NCI-H1092 treated with DMSO at 0.1 percent for 48 hours (cell line): ENCODE results near the gene TSPYL1.

Source experiments
- DNase-seq: peaks from one replicate; lab custom pipeline; 2025; lab: John Stamatoyannopoulos, UW

TSPYL1 gene

GRCh38 chr6:116263353-116263752, 16.4 kb downstream of the TSPYL1 start:
- DNase-seq, result no peak

DNA sequence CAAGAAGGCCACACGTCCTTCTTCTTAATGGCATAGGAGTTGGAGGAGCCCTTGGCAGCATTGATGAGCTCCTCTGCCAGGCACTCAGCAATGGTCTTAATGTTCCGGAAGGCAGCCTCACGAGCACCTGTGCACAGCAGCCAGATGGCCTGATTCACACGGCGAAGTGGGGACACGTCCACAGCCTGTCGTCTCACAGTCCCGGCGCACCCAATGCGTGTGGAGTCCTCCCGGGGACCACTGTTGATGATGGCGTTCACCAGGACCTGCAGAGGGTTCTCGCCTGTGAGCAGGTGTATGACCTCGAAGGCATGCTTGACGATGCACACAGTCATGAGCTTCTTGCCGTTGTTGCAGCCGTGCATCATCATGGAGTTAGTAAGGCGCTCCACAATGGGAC, 21.2 kb downstream of the TSPYL1 start:
- DNase-seq, result no peak

GRCh38 chr6:116256694-116257093, 23.0 kb downstream of the TSPYL1 start:
- no peak for DNase-seq

DNA sequence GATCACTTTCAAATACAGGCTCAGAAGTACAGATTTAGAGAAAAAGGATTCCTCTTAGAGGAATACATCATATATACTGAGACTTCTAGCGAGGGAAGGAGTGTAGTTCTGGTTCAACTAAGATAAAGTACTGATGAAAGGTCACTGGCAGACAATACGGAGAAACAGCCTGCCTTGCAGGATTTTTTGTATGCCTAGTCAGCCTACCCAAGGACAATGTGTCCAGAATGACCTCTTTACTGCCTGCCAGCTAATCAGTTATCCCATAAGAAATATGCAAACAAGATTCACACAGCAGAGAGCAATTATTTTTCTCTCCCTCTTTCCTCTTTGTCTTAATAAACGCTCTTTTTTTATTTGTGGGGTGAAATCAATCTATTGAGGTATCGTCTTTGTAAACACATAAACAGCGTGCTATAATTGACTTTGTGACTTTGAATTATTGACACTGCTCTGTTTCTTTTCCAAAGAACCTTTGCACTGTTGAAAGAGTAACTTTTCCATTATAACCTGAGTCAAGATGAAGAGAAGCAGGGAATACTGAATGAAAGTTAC, 24.4 kb downstream of the TSPYL1 start:
- DNase-seq, result no peak

- no peak for DNase-seq
Observed at GRCh38 chr6:116254297-116255056, 25.3 kb downstream of the TSPYL1 start.

- DNase-seq, result peak; percentile 93
Observed at GRCh38 chr6:116253505-116254296, 26.0 kb downstream of the TSPYL1 start, which contains the start of gene TSPYL4. Gene TSPYL4 (minus strand): TSS chr6:116254075. CDS start chr6:116254008, 67 bp downstream.

DNA sequence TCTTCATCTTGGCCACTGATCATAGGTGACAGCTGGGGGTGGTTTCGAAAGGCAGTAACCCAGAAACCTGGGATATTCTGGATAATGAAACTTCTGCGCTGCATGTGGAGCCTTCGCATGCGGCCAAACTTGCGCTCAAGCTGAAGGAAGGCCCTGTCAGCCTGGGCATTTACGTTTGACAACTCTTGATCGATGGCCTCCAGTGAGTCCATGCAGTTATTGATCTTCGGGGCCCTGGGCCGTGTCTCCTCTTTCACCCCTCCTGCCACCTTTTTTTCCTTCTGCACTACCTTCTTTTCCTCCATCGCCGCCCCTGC, 26.6 kb downstream of the TSPYL1 start:
- no peak for DNase-seq

DNA sequence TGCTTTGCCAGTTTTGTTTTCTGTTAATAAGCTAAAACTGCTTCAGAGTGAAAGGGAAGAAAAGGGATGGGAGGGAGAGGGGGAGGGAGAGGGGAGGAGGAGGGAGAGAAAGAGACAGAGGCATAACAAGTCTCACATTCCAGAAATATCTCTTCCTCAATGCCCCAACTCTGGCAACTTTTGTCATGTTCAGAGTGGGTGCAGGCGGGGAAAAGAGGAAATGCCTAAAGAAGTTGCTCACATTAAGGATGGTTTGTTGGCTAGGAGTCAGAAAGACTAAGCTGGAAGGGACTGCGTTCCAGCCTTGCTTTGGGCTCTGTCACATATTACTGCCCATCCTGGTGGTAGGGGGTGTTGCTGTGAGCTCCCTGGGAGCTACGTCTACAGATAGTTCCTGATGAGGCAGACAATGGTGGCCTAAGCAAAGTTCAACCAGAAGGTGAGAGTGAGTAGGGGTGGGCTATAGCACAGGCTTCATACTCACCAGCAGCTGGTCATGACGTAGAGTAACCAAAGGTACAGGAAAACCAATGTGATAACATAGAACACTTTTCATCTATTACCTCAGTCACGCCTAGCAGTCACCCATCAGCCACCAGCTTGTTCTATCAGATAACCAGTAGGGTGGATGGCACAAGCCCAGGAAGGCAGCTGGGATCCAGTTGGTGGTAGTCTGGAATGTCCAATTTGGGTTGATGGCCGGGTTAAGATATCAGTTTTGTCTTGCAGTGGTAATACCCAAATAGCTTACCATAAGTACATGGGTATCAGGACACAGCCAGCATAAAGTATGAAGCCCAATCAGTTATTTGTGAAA, 28.0 kb downstream of the TSPYL1 start:
- DNase-seq, result no peak

GRCh38 chr6:116248577-116248976, 31.2 kb downstream of the TSPYL1 start:
- DNase-seq, result no peak

GRCh38 chr6:116247285-116247684, 32.4 kb downstream of the TSPYL1 start:
- DNase-seq, result no peak

DNA sequence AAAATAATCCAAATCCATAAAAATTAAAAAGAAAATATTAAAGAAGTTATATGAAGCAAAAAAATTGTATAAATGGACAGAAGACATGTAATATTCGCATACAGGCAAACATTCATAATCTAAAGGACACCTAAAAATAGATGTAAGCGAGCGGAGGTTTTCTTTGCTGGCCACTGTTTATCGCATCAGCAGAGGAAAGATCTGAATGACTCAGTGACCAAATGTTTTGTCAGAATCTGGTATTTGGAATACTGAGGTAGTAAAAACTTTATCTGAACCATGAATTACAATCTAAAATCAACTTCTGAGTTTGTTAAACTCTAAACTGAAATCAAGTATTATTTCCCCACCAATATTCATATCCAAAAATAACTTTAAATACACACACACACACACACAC, 33.6 kb downstream of the TSPYL1 start:
- DNase-seq, result no peak

GRCh38 chr6:116244284-116244683, 35.4 kb downstream of the TSPYL1 start:
- no peak for DNase-seq

DNA sequence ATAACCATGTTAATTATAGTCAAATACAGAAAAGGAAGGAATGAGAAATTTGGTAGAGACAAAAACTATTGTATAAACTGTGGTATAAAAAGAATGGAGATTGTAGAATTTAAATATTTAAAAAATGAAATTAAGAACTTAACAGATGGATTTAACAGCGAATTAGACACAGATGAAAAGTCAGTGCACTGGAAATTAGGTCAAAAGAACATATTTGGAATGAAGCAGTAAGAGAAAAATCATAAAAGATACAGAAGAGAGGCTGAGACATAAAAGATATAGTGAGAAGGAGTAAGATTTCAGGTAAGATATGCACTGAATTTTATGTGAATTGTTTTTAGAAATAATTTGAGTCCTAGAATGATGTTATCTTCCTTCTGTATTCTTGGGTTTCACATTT, 39.9 kb downstream of the TSPYL1 start:
- DNase-seq, result no peak

- DNase-seq, result no peak
Observed at GRCh38 chr6:116239256-116239655, 40.5 kb downstream of the TSPYL1 start.

- no peak for DNase-seq
Observed at GRCh38 chr6:116238083-116238482, 41.6 kb downstream of the TSPYL1 start.

- no peak for DNase-seq
Observed at GRCh38 chr6:116234689-116235088, 45.0 kb downstream of the TSPYL1 start.

GRCh38 chr6:116229287-116229913, 50.3 kb downstream of the TSPYL1 start:
- DNase-seq, result no peak
